ENCODE results near the gene CDON. TPM values are rescaled to one million over a fixed set of nuclear protein-coding genes. Genes with fewer than 3 reads are reported as not detected.

CDON gene
- total RNA-seq, 2 donors from 2014 or later = 0.59 to 2.1 TPM

Other genes starting within 250 kb of the CDON start
- gene PATE4, start 229.6 kb downstream of the CDON start, total RNA-seq = not detected
- 1 to 10 TPM; 6.4 to 8.4 TPM for gene HYLS1, start 175.2 kb downstream of the CDON start, total RNA-seq
- 10 to 100 TPM; 11.6 to 12.9 TPM for gene PUS3, start 159.7 kb downstream of the CDON start, total RNA-seq
- gene DDX25, start 158.4 kb downstream of the CDON start, total RNA-seq = not detected
- gene VSIG10L2, start 116.8 kb downstream of the CDON start, total RNA-seq = not detected
- gene RPUSD4, start 148.8 kb upstream of the CDON start, total RNA-seq = 10 to 100 TPM; 36.5 to 53.5 TPM
- gene FAM118B, start 148.9 kb upstream of the CDON start, total RNA-seq = 10 to 100 TPM; 13.8 to 16.9 TPM
- 100 to 1,000 TPM; 197 to 213 TPM for gene SRPRA, start 206.0 kb upstream of the CDON start, total RNA-seq
- 10 to 100 TPM; 39.7 to 79.6 TPM for gene FOXRED1, start 206.3 kb upstream of the CDON start, total RNA-seq
- 10 to 100 TPM; 19.8 to 19.9 TPM for gene TIRAP, start 220.2 kb upstream of the CDON start, total RNA-seq
- 10 to 100 TPM; 32.8 to 46.7 TPM for gene DCPS, start 241.2 kb upstream of the CDON start, total RNA-seq